ENCODE results near the gene TTC14.
"Not testable (repeated sequence)": the region's sequence is repeated elsewhere in the genome, so short reads cannot be mapped to it uniquely, and the experiment has no call there.

TTC14 gene

DNA sequence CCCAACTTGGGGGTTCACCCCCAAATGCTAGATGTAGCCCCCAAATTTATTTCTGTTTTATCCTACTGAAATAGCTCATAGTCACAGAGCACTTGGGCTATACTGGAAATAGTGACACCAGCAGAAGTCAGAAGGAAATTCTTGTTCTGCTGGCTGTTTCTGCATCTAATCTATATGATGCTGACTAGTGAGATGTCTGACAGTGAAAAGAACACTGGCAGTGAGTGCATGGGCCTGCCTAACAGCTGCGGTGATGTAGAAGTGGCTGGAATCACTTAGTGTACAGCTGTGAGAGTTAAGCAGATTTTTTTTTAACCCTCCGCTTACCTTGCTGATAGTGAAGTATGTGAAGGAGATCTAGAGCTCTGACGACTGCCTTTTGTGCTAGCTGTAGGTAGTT, 14.0 kb downstream of the TTC14 start:
- DNase-seq (ENCODE audit: low read depth in 1 of 2, low spot score in 1 of 2), result no peak
- no peak for TF ChIP-seq POLR2AphosphoS5 (IDR thresholded peaks at IDR 0.05; ENCODE audit: low read depth)
- TF ChIP-seq SPI1 (IDR thresholded peaks at IDR 0.05; ENCODE audit: borderline replicate concordance, low read depth), result no peak
- TF ChIP-seq, protein P1, sequence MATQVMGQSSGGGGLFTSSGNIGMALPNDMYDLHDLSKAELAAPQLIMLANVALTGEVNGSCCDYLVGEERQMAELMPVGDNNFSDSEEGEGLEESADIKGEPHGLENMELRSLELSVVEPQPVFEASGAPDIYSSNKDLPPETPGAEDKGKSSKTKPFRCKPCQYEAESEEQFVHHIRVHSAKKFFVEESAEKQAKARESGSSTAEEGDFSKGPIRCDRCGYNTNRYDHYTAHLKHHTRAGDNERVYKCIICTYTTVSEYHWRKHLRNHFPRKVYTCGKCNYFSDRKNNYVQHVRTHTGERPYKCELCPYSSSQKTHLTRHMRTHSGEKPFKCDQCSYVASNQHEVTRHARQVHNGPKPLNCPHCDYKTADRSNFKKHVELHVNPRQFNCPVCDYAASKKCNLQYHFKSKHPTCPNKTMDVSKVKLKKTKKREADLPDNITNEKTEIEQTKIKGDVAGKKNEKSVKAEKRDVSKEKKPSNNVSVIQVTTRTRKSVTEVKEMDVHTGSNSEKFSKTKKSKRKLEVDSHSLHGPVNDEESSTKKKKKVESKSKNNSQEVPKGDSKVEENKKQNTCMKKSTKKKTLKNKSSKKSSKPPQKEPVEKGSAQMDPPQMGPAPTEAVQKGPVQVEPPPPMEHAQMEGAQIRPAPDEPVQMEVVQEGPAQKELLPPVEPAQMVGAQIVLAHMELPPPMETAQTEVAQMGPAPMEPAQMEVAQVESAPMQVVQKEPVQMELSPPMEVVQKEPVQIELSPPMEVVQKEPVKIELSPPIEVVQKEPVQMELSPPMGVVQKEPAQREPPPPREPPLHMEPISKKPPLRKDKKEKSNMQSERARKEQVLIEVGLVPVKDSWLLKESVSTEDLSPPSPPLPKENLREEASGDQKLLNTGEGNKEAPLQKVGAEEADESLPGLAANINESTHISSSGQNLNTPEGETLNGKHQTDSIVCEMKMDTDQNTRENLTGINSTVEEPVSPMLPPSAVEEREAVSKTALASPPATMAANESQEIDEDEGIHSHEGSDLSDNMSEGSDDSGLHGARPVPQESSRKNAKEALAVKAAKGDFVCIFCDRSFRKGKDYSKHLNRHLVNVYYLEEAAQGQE (IDR thresholded peaks at IDR 0.05; ENCODE audit: insufficient replicate concordance, low read depth), result no peak
- TF ChIP-seq, protein P2, sequence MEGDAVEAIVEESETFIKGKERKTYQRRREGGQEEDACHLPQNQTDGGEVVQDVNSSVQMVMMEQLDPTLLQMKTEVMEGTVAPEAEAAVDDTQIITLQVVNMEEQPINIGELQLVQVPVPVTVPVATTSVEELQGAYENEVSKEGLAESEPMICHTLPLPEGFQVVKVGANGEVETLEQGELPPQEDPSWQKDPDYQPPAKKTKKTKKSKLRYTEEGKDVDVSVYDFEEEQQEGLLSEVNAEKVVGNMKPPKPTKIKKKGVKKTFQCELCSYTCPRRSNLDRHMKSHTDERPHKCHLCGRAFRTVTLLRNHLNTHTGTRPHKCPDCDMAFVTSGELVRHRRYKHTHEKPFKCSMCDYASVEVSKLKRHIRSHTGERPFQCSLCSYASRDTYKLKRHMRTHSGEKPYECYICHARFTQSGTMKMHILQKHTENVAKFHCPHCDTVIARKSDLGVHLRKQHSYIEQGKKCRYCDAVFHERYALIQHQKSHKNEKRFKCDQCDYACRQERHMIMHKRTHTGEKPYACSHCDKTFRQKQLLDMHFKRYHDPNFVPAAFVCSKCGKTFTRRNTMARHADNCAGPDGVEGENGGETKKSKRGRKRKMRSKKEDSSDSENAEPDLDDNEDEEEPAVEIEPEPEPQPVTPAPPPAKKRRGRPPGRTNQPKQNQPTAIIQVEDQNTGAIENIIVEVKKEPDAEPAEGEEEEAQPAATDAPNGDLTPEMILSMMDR (IDR thresholded peaks at IDR 0.05; ENCODE audit: insufficient read depth, low read length), result no peak
- no peaks in the 10 kb centered on the region for H3K27me3 ChIP-seq (ENCODE audit: insufficient read depth, poor library complexity, severe bottlenecking)

DNA sequence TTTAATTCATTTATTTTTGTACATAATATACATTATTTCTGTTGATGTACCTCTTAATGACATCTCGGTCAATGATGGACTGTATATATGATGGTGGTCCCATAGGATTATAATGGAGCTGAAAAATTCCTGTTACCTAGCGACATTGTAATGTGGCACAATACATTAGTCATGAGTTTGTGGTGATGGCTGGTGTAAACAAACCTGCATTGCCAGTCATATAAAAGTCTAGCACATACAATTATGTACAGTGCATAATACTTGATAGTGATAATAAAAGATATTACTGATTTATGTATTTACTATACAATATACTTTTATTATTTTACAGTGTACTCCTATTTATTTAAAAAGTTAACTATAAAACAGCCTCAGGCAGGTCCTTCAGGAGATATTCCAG, 15.1 kb downstream of the TTC14 start:
- Histone ChIP-seq H3K4me3 (replicated peaks; ENCODE audit: insufficient read depth, low read length) (no peak overlapping the region), H3K27me3 (ENCODE audit: insufficient read depth, poor library complexity, severe bottlenecking) (no peaks in the 10 kb centered on the region), H3K27ac (replicated peaks) (no peak overlapping the region)
- TF ChIP-seq SPI1 (IDR thresholded peaks at IDR 0.05; ENCODE audit: borderline replicate concordance, low read depth), result no peak
- TF ChIP-seq, protein P2 (IDR thresholded peaks at IDR 0.05; ENCODE audit: insufficient read depth, low read length), result no peak
- TF ChIP-seq, protein P1 (IDR thresholded peaks at IDR 0.05; ENCODE audit: insufficient replicate concordance, low read depth), result no peak
- TF ChIP-seq GABPA (IDR thresholded peaks at IDR 0.05; ENCODE audit: low read depth), result no peak
- TF ChIP-seq POLR2AphosphoS5 (IDR thresholded peaks at IDR 0.05; ENCODE audit: low read depth), result no peak
- DNase-seq (ENCODE audit: low read depth in 1 of 2, low spot score in 1 of 2), result no peak

More for the DNA sequence above, 14.0 kb downstream of the TTC14 start:
- no peak overlapping the region for H3K27ac ChIP-seq (replicated peaks)
- no peak overlapping the region for H3K4me3 ChIP-seq (replicated peaks; ENCODE audit: insufficient read depth, low read length)

DNA sequence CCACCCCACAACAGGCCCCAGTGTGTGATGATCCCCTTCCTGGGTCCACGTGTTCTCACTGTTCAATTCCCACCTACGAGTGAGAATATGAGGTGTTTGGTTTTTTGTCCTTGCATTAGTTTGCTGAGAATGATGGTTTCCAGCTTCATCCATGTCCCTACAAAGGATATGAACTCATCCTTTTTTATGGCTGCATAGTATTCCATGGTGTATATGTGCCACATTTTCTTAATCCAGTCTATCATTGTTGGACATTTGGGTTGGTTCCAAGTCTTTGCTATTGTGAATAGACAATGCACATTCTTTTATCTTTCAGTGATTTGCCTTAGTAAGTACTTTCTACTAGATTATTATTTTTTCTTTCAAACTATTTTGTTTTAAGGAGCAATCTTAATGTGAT, 16.6 kb downstream of the TTC14 start:
- H3K4me3 ChIP-seq (replicated peaks; ENCODE audit: insufficient read depth, low read length); H3K27ac ChIP-seq (replicated peaks); H3K27me3 ChIP-seq (ENCODE audit: insufficient read depth, poor library complexity, severe bottlenecking); DNase-seq (ENCODE audit: low read depth in 1 of 2, low spot score in 1 of 2): not testable (repeated sequence)

DNA sequence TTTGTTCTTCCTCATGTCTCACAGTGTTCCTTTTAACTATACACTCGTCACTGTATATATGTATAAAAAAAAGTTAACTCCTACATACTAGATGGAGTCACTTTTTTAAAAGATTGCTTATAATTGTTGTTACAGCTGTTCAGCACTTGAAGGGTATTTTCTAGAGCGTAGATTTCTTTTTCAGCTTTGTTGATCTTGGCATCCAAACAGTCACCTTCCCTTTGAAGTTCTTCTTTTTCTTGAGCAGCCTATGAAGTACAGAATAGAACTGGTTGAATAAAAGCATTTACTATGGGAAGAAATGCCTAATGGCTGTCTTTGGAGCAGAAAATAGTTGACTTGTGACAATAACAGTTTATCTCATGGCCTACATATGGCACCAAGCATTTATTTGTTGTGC, 17.8 kb downstream of the TTC14 start:
- no peak for TF ChIP-seq GABPA (IDR thresholded peaks at IDR 0.05; ENCODE audit: low read depth)
- TF ChIP-seq, protein P1 (IDR thresholded peaks at IDR 0.05; ENCODE audit: insufficient replicate concordance, low read depth), result no peak
- no peak for DNase-seq (ENCODE audit: low read depth in 1 of 2, low spot score in 1 of 2)
- no peak overlapping the region for H3K27ac ChIP-seq (replicated peaks)
- H3K4me3 ChIP-seq (replicated peaks; ENCODE audit: insufficient read depth, low read length), result no peak overlapping the region
- no peaks in the 10 kb centered on the region for H3K27me3 ChIP-seq (ENCODE audit: insufficient read depth, poor library complexity, severe bottlenecking)

Measured in HL-60 (cell line).